HFFc6 (cell line): ENCODE results near the gene SLC66A2. TPM values are rescaled to one million over a fixed set of nuclear protein-coding genes. Genes with fewer than 3 reads are reported as not detected.

Source experiments
- DNase-seq: peaks from one replicate; pipeline ENCODE4 v3.0.0-alpha.2; 2018
- H3K27ac Mint-ChIP-seq: 2 replicates; pipeline ENCODE4 v1.8.0; 2020; ENCODE audit warnings: mild to moderate bottlenecking, mixed read lengths
- H3K27me3 Mint-ChIP-seq: 2 replicates; pipeline ENCODE4 v1.8.0; 2021; ENCODE audit warnings: mild to moderate bottlenecking, moderate library complexity, mixed read lengths; ENCODE audit not compliant: insufficient read depth
- H3K36me3 Mint-ChIP-seq: 2 replicates; pipeline ENCODE4 v1.8.0; 2021; ENCODE audit warnings: low read depth, mixed read lengths
- H3K4me1 Mint-ChIP-seq: 2 replicates; pipeline ENCODE4 v1.8.0; 2020; ENCODE audit warnings: low read depth, mixed read lengths
- H3K4me3 Mint-ChIP-seq: 2 replicates; pipeline ENCODE4 v1.8.0; 2020; ENCODE audit warnings: mild to moderate bottlenecking, moderate library complexity, mixed read lengths
- H3K9me3 Mint-ChIP-seq: 2 replicates; pipeline ENCODE4 v1.8.0; 2020; ENCODE audit warnings: mild to moderate bottlenecking, mixed read lengths
- CTCF ChIP-seq: fragments of 200-600 bp; sonication (generic); IDR thresholded peaks from 2 replicates; pipeline ENCODE4 v1.5.0; 2021; ENCODE audit warnings: antibody characterized with exemption, mild to moderate bottlenecking
- total RNA-seq, 6 experiments: library from RNA; stranded (reverse); fragmentation: NEBNext Ultra II Directional; extraction: Animal tissue kit (Norgen Biotek cat#: 25700); gene quantifications; 2 replicates in 1 of 6; 3 replicates in 5 of 6; pipeline ENCODE4 v1.2.3, GENCODE V29; 2021

SLC66A2 gene
- total RNA-seq, 6 experiments from 2014 or later: 26.6 to 41.2 (median 29.9) TPM

- Mint-ChIP-seq H3K36me3 (peaks cover 53% of the 10 kb centered on the region), H3K9me3 (peaks cover 15% of the 10 kb centered on the region; the same call in 1 of the 2 replicates), H3K27me3 (no peaks in the 10 kb centered on the region), H3K4me3 (no peak overlapping the region), H3K4me1 (no peaks in the 10 kb centered on the region), H3K27ac (no peak overlapping the region)
- no peak for DNase-seq
- TF ChIP-seq CTCF: no peak
Measured at GRCh38 chr18:79919089-79919488, 32.4 kb downstream of the SLC66A2 start.

GRCh38 chr18:79918615-79919011, 32.8 kb downstream of the SLC66A2 start:
- H3K27ac Mint-ChIP-seq: no peak overlapping the region
- peaks cover 53% of the 10 kb centered on the region for H3K36me3 Mint-ChIP-seq
- no peak overlapping the region for H3K4me3 Mint-ChIP-seq
- H3K4me1 Mint-ChIP-seq: no peaks in the 10 kb centered on the region
- peaks cover 15% of the 10 kb centered on the region; the same call in 1 of the 2 replicates for H3K9me3 Mint-ChIP-seq
- DNase-seq: no peak
- no peak for TF ChIP-seq CTCF
- no peaks in the 10 kb centered on the region; the same call in 1 of the 2 replicates for H3K27me3 Mint-ChIP-seq

- DNase-seq: no peak
- H3K9me3 Mint-ChIP-seq: peaks cover 20% of the 10 kb centered on the region; the same call in 1 of the 2 replicates
- no peak overlapping the region for H3K27ac Mint-ChIP-seq
- no peaks in the 10 kb centered on the region for H3K4me1 Mint-ChIP-seq
- no peak overlapping the region for H3K4me3 Mint-ChIP-seq
- H3K27me3 Mint-ChIP-seq: no peaks in the 10 kb centered on the region; the same call in 1 of the 2 replicates
- TF ChIP-seq CTCF: no peak
- peaks cover 54% of the 10 kb centered on the region for H3K36me3 Mint-ChIP-seq
Measured at GRCh38 chr18:79917853-79918614, 33.4 kb downstream of the SLC66A2 start.

GRCh38 chr18:79917169-79917852, 34.1 kb downstream of the SLC66A2 start:
- Mint-ChIP-seq H3K9me3 (peaks cover 21% of the 10 kb centered on the region; the same call in 1 of the 2 replicates), H3K4me1 (no peaks in the 10 kb centered on the region)

More at GRCh38 chr18:79917169-79917852, 34.1 kb downstream of the SLC66A2 start:
- no peak for DNase-seq
- Mint-ChIP-seq H3K36me3 (peaks cover 57% of the 10 kb centered on the region), H3K27me3 (no peaks in the 10 kb centered on the region; the same call in 1 of the 2 replicates), H3K27ac (no peak overlapping the region), H3K4me3 (no peak overlapping the region)
- TF ChIP-seq CTCF: no peak
